DMS114 treated with DMSO at 0.1 percent for 48 hours (cell line): ENCODE measurements around the gene SDR42E1.
"Not testable (repeated sequence)": the region's sequence is repeated elsewhere in the genome, so short reads cannot be mapped to it uniquely, and the experiment has no call there.

ENCODE experiments used
- DNase-seq: peaks from one replicate; lab custom pipeline; 2025; ENCODE audit not compliant: unreplicated experiment; lab: John Stamatoyannopoulos, UW

SDR42E1 gene

GRCh38 chr16:82005027-82005830 lies 6.0 kb downstream of the SDR42E1 start:
- DNase-seq: no peak

GRCh38 chr16:82004601-82005000 lies 6.7 kb downstream of the SDR42E1 start:
- DNase-seq: no peak

GRCh38 chr16:82002831-82003230 lies 8.4 kb downstream of the SDR42E1 start:
- no peak for DNase-seq

GRCh38 chr16:81997738-81998137 lies 13.5 kb downstream of the SDR42E1 start:
- no peak for DNase-seq

- peak; percentile 12 for DNase-seq
These were observed 14.4 kb downstream of the SDR42E1 start for GRCh38 chr16:81996664-81997509.

- DNase-seq: no peak
These were observed 15.6 kb downstream of the SDR42E1 start for GRCh38 chr16:81995651-81996050.

- no peak for DNase-seq
These were observed 16.8 kb downstream of the SDR42E1 start for GRCh38 chr16:81994485-81994884.

- no peak for DNase-seq
These were observed 18.4 kb downstream of the SDR42E1 start for GRCh38 chr16:81992859-81993258.

GRCh38 chr16:81987706-81988105 lies 23.6 kb downstream of the SDR42E1 start:
- no peak for DNase-seq

GRCh38 chr16:81987121-81987520 lies 24.1 kb downstream of the SDR42E1 start:
- no peak for DNase-seq

- not testable (repeated sequence) for DNase-seq
These were observed 33.8 kb downstream of the SDR42E1 start for GRCh38 chr16:81977335-81977942.

- no peak for DNase-seq
These were observed 35.6 kb downstream of the SDR42E1 start for GRCh38 chr16:81975637-81976036.

GRCh38 chr16:81973737-81974136 lies 37.5 kb downstream of the SDR42E1 start:
- DNase-seq: no peak

- DNase-seq: no peak
These were observed 39.4 kb downstream of the SDR42E1 start for GRCh38 chr16:81971853-81972252.

- DNase-seq: no peak
These were observed 43.9 kb downstream of the SDR42E1 start for GRCh38 chr16:81967358-81967757.

- no peak for DNase-seq
These were observed 46.5 kb downstream of the SDR42E1 start for GRCh38 chr16:81964808-81965207.

GRCh38 chr16:81956213-81956948 lies 54.9 kb downstream of the SDR42E1 start:
- no peak for DNase-seq

- no peak for DNase-seq
These were observed 59.7 kb downstream of the SDR42E1 start for GRCh38 chr16:81951564-81951963.

- no peak for DNase-seq
These were observed 65.1 kb downstream of the SDR42E1 start for GRCh38 chr16:81946206-81946605.

GRCh38 chr16:81945665-81946064 lies 65.6 kb downstream of the SDR42E1 start:
- DNase-seq: no peak

- DNase-seq: no peak
These were observed 69.2 kb downstream of the SDR42E1 start for GRCh38 chr16:81942007-81942601.
